ENCODE results near the gene MPIG6B.
"Not testable (repeated sequence)": the region's sequence is repeated elsewhere in the genome, so short reads cannot be mapped to it uniquely, and the experiment has no call there.

Gene MPIG6B

GRCh38 chr6:31701666-31702404 is 21.3 kb upstream of the MPIG6B start:
- no peak for FAIRE-seq

DNA sequence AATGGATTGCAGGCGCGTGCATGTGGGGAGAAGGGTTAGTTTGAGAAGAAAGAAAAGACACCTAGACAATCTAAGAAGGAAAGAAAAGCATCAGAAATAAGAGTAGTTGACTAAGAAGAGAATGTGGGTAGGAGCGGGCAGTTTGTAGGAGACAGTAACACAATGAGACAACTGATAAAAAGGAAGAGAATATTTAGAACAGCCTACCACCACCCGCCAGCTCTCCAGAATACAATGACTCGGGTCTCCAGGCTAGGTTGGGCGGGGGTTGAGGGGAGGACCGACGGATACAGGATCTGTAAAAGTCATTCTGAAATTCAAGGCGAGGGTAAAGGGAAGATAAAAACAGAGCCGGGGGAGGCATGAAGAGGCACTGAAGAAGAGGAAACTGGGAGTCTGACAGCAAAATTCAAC is 20.8 kb upstream of the MPIG6B start:
- FAIRE-seq: no peak

- FAIRE-seq: no peak
These were observed 20.1 kb upstream of the MPIG6B start, which contains the start of gene ABHD16A for GRCh38 chr6:31702819-31703716. Gene ABHD16A (minus strand): TSS chr6:31703324. CDS start chr6:31703281, 43 bp downstream.

GRCh38 chr6:31705931-31706330 is 17.2 kb upstream of the MPIG6B start:
- no peak for FAIRE-seq

DNA sequence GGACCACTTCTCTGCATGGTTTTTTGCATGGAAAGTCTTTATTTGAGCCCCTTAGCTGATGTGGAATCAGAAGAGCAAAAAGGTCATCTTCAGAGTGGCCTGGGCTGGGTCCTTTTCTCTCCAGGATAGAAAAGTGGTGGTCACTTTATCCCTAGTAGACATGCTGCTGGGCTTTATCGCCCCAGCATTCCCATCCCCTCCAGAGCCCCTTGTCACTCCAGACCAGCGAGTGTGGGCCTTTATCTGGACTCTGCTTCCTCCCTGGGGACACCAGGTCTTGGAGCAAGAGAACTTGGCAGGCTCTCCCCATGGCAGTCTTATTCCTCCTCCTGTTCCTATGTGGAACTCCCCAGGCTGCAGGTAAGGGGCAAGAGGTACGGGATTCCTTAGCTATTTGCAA is 16.6 kb upstream of the MPIG6B start, which contains the start of gene LY6G6F:
LY6G6F (plus strand) TSS at position 268 of the 400 bp plus-strand sequence; CDS start at position 309, 41 bp downstream.
- FAIRE-seq: no peak

DNA sequence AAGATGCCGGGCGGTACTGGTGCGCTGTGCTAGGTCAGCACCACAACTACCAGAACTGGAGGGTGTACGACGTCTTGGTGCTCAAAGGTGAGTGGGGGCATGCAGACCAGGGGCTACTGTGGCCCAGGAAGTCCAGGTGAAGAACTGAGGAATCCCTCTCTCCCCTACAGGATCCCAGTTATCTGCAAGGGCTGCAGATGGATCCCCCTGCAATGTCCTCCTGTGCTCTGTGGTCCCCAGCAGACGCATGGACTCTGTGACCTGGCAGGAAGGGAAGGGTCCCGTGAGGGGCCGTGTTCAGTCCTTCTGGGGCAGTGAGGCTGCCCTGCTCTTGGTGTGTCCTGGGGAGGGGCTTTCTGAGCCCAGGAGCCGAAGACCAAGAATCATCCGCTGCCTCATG is 15.5 kb upstream of the MPIG6B start:
- no peak for FAIRE-seq

- FAIRE-seq: no peak
These were observed 14.9 kb upstream of the MPIG6B start for GRCh38 chr6:31708224-31708623.

DNA sequence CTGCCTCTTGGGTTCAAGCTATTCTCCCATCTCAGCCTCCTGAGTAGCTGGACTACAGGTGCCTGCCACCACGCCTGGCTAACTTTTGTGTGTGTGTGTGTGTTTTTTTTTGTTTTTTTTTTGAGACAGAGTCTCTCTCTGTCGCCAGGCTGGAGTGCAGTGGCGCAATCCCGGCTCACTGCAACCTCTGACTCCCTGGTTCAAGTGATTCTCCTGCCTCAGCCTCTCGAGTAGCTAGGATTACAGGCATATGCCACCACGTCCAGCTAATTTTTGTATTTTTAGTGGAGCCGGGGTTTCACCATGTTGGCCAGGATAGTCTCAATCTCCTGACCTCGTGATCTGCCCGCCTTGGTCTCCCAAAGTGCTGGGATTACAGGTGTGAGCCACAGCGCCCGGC is 14.0 kb upstream of the MPIG6B start:
- FAIRE-seq: not testable (repeated sequence)

GRCh38 chr6:31710523-31711219 is 12.5 kb upstream of the MPIG6B start:
- FAIRE-seq: no peak

DNA sequence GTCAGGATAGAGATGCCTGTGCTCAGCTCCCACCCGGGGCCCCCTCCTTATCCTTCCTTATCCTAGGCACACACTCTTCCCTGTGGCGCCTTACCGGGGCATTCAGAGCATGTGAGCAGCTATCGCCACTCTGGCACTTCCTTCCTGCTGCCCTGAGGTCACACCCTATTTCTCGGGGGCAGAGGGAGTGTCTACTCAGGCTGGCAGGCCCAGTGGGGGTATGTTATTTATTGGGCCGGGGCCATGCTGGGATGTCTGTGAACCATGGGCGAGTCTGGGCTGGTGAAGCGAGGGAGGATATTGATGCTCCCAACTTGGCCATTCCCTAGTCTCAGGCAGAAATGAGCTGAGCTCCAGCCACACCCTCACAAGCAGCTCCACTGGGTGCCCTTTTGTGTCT is 11.9 kb upstream of the MPIG6B start:
- no peak for FAIRE-seq

GRCh38 chr6:31712296-31712695 is 10.9 kb upstream of the MPIG6B start:
- FAIRE-seq: no peak

DNA sequence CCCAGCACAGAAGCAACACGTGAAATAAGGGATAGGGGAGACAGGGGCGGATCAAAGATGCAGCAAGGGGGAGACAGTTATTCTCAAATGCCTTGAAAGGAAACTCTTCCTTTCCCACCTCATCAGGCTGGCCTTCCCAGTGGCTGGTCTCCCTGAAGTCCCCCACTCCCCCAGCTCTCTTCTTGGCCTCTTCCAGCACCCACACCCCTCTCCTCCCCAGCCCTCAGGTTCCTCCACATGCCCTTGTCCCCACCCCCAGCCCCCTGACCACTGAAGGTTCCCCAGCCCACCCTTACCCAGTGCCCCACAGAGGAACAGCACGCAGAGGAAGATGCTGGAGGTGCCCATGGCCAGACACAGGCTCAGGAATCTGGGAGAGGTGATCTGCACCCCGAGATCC is 9.7 kb upstream of the MPIG6B start:
- FAIRE-seq: no peak

- no peak for FAIRE-seq
These were observed 9.0 kb upstream of the MPIG6B start for GRCh38 chr6:31713991-31714684.

DNA sequence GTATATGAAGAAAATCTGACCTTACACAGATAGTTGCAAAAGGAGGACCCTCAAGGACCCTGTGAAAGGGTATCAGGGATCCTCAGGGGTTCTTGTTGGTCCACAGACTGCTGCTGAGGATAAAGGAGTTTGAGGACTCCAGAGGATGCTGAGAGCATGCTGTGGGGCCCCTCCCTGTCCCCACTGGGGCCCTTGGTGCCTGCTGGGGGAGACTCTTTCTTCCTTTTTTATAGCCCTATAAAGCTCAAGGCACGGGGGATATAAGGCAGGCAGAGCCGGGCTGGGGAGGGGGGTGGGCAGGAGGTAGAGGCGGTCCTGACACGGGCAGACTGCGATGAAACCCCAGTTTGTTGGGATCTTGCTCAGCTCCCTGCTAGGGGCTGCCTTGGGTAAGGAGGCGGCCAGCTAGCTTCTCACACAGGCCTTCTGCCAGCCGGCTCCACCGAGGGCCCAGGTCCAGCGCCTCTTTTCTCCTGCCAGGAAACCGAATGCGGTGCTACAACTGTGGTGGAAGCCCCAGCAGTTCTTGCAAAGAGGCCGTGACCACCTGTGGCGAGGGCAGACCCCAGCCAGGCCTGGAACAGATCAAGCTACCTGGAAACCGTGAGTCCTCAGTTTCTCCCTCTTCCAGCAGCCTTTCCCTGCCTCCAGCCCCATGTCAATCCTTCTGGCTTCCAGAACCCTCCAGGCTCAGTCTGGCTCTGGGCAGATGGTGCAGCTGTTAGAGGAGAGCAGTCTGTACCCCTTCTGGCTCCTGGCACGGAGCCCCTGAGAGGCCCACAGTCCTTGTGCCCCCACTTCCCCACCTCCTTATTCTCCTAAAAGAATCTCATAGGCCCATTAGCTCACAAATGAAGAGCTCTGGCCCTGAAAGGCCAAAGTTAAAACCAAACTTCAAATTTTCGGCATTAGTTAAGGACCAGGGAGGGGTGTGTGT is 7.9 kb upstream of the MPIG6B start, which contains the start of gene LY6G6D:
LY6G6D (plus strand) TSS at position 327 of the 937 bp plus-strand sequence; CDS start at position 335, 8 bp downstream.
- FAIRE-seq: no peak

GRCh38 chr6:31717499-31718222 is 5.5 kb upstream of the MPIG6B start:
- FAIRE-seq: no peak

DNA sequence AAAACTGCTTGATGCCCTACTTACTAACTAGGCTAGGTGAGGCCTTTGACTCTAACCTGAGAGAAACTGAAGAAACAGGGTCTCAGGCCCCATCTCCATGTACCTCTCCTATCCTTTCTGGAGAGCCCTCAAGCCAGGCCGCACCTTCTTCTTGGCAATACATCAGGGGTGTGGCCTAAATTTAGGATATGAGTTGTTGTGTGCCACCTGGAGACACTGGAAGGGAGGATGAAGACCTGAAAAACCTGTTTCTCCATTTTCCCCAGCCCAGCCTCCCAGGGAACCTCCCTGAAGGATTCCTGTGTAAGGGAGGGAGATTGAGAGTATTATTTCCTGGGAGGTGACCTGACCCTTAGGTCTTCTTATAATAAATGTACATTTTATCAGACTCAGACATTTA is 4.9 kb upstream of the MPIG6B start:
- FAIRE-seq: no peak

DNA sequence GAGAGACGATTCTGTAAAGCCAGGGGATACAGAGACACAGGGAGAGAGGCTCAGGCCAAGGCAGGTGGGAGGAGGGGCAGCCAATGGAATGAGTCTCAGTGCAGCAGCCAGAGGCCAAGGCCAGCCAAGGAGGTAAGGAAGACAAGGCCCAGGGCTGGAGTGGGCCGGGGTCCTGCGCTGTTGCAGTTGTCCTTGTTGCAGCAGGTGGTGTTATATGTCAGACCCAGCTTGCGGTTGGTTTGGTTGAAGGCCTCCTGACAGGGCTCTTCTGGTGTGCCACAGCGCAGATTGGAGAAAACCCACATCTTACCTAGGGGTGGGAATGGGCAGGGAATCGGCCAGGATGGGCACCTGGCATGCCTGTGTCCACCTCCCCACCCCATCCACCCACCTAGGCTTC is 4.2 kb upstream of the MPIG6B start:
- FAIRE-seq: no peak

GRCh38 chr6:31720196-31720770 is 2.9 kb upstream of the MPIG6B start:
- no peak for FAIRE-seq

DNA sequence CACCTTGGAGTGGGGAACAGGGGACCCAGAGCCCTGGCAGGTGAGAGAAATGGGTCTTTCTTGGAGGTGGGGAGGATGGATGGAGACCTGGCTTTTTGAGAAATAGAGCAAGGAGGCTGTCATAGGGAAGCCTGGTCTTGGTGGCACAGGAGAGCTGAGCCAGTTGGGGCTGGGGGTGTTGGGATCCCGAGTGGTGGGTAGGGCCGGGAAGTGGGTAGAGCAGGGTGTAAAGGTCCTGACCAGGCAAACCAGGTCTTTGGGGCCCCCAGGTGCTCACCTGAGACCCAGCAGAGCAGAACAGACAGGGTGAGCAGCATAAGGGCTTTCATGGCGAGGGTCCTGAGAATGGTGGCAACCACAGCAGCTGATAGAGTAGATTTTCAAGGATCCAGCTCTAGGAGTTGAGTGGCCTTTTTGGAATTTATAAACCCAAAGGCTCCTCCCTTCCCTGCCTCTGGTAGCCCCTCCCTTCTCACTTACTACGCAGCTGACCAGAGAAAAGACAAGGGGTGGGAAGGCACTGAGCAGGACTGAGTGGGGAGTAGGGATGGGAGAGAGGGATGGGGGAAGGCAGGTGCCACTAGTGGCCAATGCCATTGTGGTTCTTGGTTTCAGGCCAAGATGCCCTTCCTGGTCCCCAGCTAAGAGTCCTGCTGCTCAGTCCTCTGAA is 1.7 kb upstream of the MPIG6B start, which contains the start of gene LY6G6C:
LY6G6C (minus strand) TSS at position 396 of the 670 bp plus-strand sequence; CDS start at position 329, 67 bp downstream.
- no peak for FAIRE-seq

All from colon (tissue), 2 donors.